ENCODE results near the gene RSL1D1.

The RSL1D1 gene

DNA sequence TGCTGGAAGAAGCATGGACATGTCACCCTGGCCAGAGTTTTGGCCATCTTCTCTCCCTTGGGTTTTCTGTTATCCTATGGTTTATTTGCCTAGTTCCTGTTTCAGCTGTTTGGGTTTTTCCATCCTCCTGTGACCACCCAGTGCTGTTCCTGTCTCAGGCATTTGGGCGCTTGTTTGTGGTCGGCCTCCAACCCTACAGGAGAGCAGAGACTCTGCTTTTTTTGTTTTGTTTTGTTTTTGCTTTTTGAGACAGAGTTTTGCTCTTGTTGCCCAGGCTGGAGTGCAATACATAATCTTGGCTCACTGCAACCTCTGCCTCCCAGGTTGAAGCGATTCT lies 51.0 kb downstream of the RSL1D1 start:
- H3K4me3 ChIP-seq (ENCODE audit: severe bottlenecking), result no peak overlapping the region
- no peaks in the 10 kb centered on the region for H3K9me3 ChIP-seq (ENCODE audit: severe bottlenecking)
- DNase-seq (ENCODE audit: low spot score) (no peak), ATAC-seq (ENCODE audit: low read depth) (no peak)
- H3K27me3 ChIP-seq (ENCODE audit: insufficient read depth, poor library complexity, severe bottlenecking), result no peaks in the 10 kb centered on the region
- TF ChIP-seq, protein P1, sequence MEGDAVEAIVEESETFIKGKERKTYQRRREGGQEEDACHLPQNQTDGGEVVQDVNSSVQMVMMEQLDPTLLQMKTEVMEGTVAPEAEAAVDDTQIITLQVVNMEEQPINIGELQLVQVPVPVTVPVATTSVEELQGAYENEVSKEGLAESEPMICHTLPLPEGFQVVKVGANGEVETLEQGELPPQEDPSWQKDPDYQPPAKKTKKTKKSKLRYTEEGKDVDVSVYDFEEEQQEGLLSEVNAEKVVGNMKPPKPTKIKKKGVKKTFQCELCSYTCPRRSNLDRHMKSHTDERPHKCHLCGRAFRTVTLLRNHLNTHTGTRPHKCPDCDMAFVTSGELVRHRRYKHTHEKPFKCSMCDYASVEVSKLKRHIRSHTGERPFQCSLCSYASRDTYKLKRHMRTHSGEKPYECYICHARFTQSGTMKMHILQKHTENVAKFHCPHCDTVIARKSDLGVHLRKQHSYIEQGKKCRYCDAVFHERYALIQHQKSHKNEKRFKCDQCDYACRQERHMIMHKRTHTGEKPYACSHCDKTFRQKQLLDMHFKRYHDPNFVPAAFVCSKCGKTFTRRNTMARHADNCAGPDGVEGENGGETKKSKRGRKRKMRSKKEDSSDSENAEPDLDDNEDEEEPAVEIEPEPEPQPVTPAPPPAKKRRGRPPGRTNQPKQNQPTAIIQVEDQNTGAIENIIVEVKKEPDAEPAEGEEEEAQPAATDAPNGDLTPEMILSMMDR (IDR thresholded peaks at IDR 0.05; ENCODE audit: poor library complexity, severe bottlenecking), result no peak
- peaks cover 8% of the 10 kb centered on the region for H3K36me3 ChIP-seq (ENCODE audit: low read depth)
- H3K4me1 ChIP-seq (ENCODE audit: insufficient read depth, poor library complexity, severe bottlenecking), result peaks cover 15% of the 10 kb centered on the region
- H3K27ac ChIP-seq (ENCODE audit: poor library complexity, severe bottlenecking), result peak overlapping the region; percentile 86

- H3K27ac ChIP-seq (ENCODE audit: poor library complexity, severe bottlenecking), result peak overlapping the region; percentile 86
- peaks cover 14% of the 10 kb centered on the region for H3K36me3 ChIP-seq (ENCODE audit: low read depth)
- ATAC-seq (ENCODE audit: low read depth), result no peak
- TF ChIP-seq, protein P1 (IDR thresholded peaks at IDR 0.05; ENCODE audit: poor library complexity, severe bottlenecking), result no peak
- peaks cover 15% of the 10 kb centered on the region for H3K4me1 ChIP-seq (ENCODE audit: insufficient read depth, poor library complexity, severe bottlenecking)
- no peak for DNase-seq (ENCODE audit: low spot score)
- no peak overlapping the region for H3K4me3 ChIP-seq (ENCODE audit: severe bottlenecking)
- H3K27me3 ChIP-seq (ENCODE audit: insufficient read depth, poor library complexity, severe bottlenecking), result no peaks in the 10 kb centered on the region
- H3K9me3 ChIP-seq (ENCODE audit: severe bottlenecking), result no peaks in the 10 kb centered on the region
These were observed 51.6 kb downstream of the RSL1D1 start for GRCh38 chr16:11799509-11800381.

GRCh38 chr16:11799017-11799381 lies 52.3 kb downstream of the RSL1D1 start:
- ATAC-seq (ENCODE audit: low read depth) (no peak), DNase-seq (ENCODE audit: low spot score) (no peak)
- TF ChIP-seq, protein P1 (IDR thresholded peaks at IDR 0.05; ENCODE audit: poor library complexity, severe bottlenecking), result no peak
- H3K27me3 ChIP-seq (ENCODE audit: insufficient read depth, poor library complexity, severe bottlenecking), result no peaks in the 10 kb centered on the region
- no peaks in the 10 kb centered on the region for H3K9me3 ChIP-seq (ENCODE audit: severe bottlenecking)
- no peak overlapping the region for H3K4me3 ChIP-seq (ENCODE audit: severe bottlenecking)
- peaks cover 22% of the 10 kb centered on the region for H3K36me3 ChIP-seq (ENCODE audit: low read depth)
- peak overlapping the region; percentile 86 for H3K27ac ChIP-seq (ENCODE audit: poor library complexity, severe bottlenecking)
- H3K4me1 ChIP-seq (ENCODE audit: insufficient read depth, poor library complexity, severe bottlenecking), result peaks cover 15% of the 10 kb centered on the region

DNA sequence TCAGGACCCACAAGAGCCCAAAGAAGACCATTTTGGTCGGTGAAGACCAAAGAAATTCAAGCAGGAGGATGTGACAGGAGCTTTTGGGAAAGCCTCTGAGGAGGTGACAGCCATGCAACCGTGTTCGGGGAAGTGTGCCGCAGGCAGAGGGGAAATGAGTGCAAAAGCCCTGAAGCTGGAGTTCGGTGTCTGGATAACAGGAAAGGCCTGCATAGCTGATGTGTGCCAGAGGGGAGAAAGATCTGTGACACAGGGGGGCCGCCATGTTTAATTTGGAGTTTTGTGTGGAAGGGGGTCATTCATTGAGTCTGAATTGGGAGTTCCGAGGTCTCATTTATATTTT lies 53.4 kb downstream of the RSL1D1 start:
- Histone ChIP-seq H3K4me3 (ENCODE audit: severe bottlenecking) (peak overlapping the region; percentile 90), H3K27me3 (ENCODE audit: insufficient read depth, poor library complexity, severe bottlenecking) (no peaks in the 10 kb centered on the region), H3K9me3 (ENCODE audit: severe bottlenecking) (no peaks in the 10 kb centered on the region), H3K36me3 (ENCODE audit: low read depth) (peaks cover 27% of the 10 kb centered on the region), H3K4me1 (ENCODE audit: insufficient read depth, poor library complexity, severe bottlenecking) (peaks cover 15% of the 10 kb centered on the region), H3K27ac (ENCODE audit: poor library complexity, severe bottlenecking) (peak overlapping the region; percentile 86)
- TF ChIP-seq, protein P1 (IDR thresholded peaks at IDR 0.05; ENCODE audit: poor library complexity, severe bottlenecking), result no peak
- DNase-seq (ENCODE audit: low spot score), result no peak
- no peak for ATAC-seq (ENCODE audit: low read depth)

All from RWPE2 (cell line).